ENCODE measurements around the gene SH3GL2.

SH3GL2 gene

GRCh38 chr9:17807613-17808282, 228.9 kb downstream of the SH3GL2 start:
- no peak for DNase-seq

- no peak for DNase-seq
Measured at GRCh38 chr9:17810317-17810716, 231.5 kb downstream of the SH3GL2 start.

GRCh38 chr9:17810728-17811571, 232.1 kb downstream of the SH3GL2 start:
- peak in 29 of 56 donors; percentile 2 to 80 (median 16) for DNase-seq

- no peak for DNase-seq
Measured at GRCh38 chr9:17813798-17814197, 234.9 kb downstream of the SH3GL2 start.

GRCh38 chr9:17816431-17817027, 237.7 kb downstream of the SH3GL2 start:
- no peak for DNase-seq

- DNase-seq: no peak
Measured at GRCh38 chr9:17824191-17824590, 245.3 kb downstream of the SH3GL2 start.

- DNase-seq: no peak
Measured at GRCh38 chr9:17824616-17825264, 245.9 kb downstream of the SH3GL2 start.

GRCh38 chr9:17825265-17825659, 246.4 kb downstream of the SH3GL2 start:
- DNase-seq: no peak

GRCh38 chr9:17829064-17829463, 250.2 kb downstream of the SH3GL2 start:
- no peak for DNase-seq

- no peak for DNase-seq
Measured at GRCh38 chr9:17829812-17830385, 251.0 kb downstream of the SH3GL2 start.

- DNase-seq: no peak
Measured at GRCh38 chr9:17832812-17833211, 253.9 kb downstream of the SH3GL2 start.

- DNase-seq: no peak
Measured at GRCh38 chr9:17833846-17834245, 255.0 kb downstream of the SH3GL2 start.

- no peak for DNase-seq
Measured at GRCh38 chr9:17837965-17838364, 259.1 kb downstream of the SH3GL2 start.

- DNase-seq: no peak
Measured at GRCh38 chr9:17839776-17840175, 260.9 kb downstream of the SH3GL2 start.

- DNase-seq: no peak
Measured at GRCh38 chr9:17843236-17843635, 264.4 kb downstream of the SH3GL2 start.
